Smooth muscle cell (in vitro differentiated cells): ENCODE data around the gene WDR90. TPM values are rescaled to one million over a fixed set of nuclear protein-coding genes. Genes with fewer than 3 reads are reported as not detected.

Source experiments
- DNase-seq: peaks from one replicate; lab custom pipeline; 2025; ENCODE audit not compliant: unreplicated experiment; lab: John Stamatoyannopoulos, UW
- H2AFZ ChIP-seq: fragments of 200-600 bp; sonication (generic); 2 replicates; pipeline ENCODE4 v1.6.0; 2016; ENCODE audit warnings: antibody characterized with exemption, low read depth, mild to moderate bottlenecking
- H3F3A ChIP-seq: fragments of 200-600 bp; sonication (generic); 2 replicates; pipeline ENCODE4 v1.6.0; 2017; ENCODE audit warnings: antibody characterized with exemption, low read depth
- H3K27ac ChIP-seq: fragments of 200-600 bp; sonication (generic); 2 replicates; pipeline ENCODE4 v1.5.1; 2016; ENCODE audit warnings: low read depth, mild to moderate bottlenecking
- H3K27me3 ChIP-seq: fragments of 200-600 bp; sonication (generic); 2 replicates; pipeline ENCODE4 v1.6.1; 2016; ENCODE audit warnings: low read depth, mild to moderate bottlenecking
- H3K36me3 ChIP-seq: fragments of 200-600 bp; sonication (generic); 2 replicates; pipeline ENCODE4 v1.5.1; 2016; ENCODE audit warnings: low read depth
- H3K4me1 ChIP-seq: fragments of 200-600 bp; sonication (generic); 2 replicates; pipeline ENCODE4 v1.5.1; 2016; ENCODE audit warnings: low read depth
- H3K4me2 ChIP-seq: fragments of 200-600 bp; sonication (generic); 2 replicates; pipeline ENCODE4 v1.6.0; 2016; ENCODE audit warnings: mild to moderate bottlenecking
- H3K4me3 ChIP-seq: fragments of 200-600 bp; sonication (generic); 2 replicates; pipeline ENCODE4 v1.5.1; 2016; ENCODE audit warnings: mild to moderate bottlenecking
- H3K79me2 ChIP-seq: fragments of 200-600 bp; sonication (generic); 2 replicates; pipeline ENCODE4 v1.6.0; 2016; ENCODE audit warnings: low read depth, mild to moderate bottlenecking
- H3K9ac ChIP-seq: fragments of 200-600 bp; sonication (generic); 2 replicates; pipeline ENCODE4 v1.6.0; 2016; ENCODE audit warnings: low read depth
- H3K9me3 ChIP-seq: fragments of 200-600 bp; sonication (generic); replicated peaks from 2 replicates; pipeline ENCODE4 v1.5.1; 2016; ENCODE audit warnings: low read depth
- H4K20me1 ChIP-seq: fragments of 200-600 bp; sonication (generic); 2 replicates; pipeline ENCODE4 v1.6.0; 2016; ENCODE audit warnings: low read depth
- WGBS: methylation state at CpG from one replicate; pipeline ENCODE4 v1.1.7; 2016; ENCODE audit warnings: low lambda C conversion rate; 5-methylcytosine and 5-hydroxymethylcytosine counted together
- polyA plus RNA-seq: library from polyadenylated mRNA; unstranded; fragments of >200 nt; fragmentation: Nextera tagmentation; extraction: Ambion mirVana; gene quantifications from 2 replicates; pipeline ENCODE4 v1.2.1, GENCODE V29; 2016
- total RNA-seq: library from RNA; depleted of rRNA; stranded (reverse); fragments of >200 nt; gene quantifications from 2 replicates; pipeline ENCODE4 v1.2.3, GENCODE V29; 2014
- TF ChIP-seq, protein P1 (sequence below): fragments of 200-600 bp; sonication (generic); IDR thresholded peaks from 2 replicates; pipeline ENCODE4 v1.5.1; 2017; ENCODE audit warnings: borderline replicate concordance, mild to moderate bottlenecking, antibody characterized with exemption; ENCODE audit not compliant: insufficient read depth, poor library complexity, severe bottlenecking

The WDR90 gene
- total and polyA plus RNA-seq, 2 experiments from 2014 or later = 8.4 to 10.4 TPM

DNA sequence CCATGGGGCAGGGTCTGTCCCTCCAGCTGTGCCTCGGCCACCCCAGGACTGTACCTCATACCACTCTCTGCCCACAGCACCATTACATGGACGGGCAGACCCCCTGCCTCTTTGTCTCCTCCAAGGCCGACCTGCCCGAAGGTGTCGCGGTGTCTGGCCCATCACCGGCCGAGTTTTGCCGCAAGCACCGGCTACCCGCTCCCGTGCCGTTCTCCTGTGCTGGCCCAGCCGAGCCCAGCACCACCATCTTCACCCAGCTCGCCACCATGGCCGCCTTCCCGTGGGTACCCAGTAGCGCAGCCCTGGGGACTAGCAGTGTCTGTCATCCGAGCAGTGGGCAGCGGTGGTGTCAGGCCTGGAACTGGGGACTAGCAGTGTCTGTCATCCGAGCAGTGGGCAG lies 23.7 kb downstream of the WDR90 start:
- Histone ChIP-seq H3K79me2 (peaks cover 22% of the 10 kb centered on the region), H3K4me1 (peaks cover 11% of the 10 kb centered on the region), H3K9ac (no peak overlapping the region), H3K9me3 (no peaks in the 10 kb centered on the region), H3K27me3 (no peaks in the 10 kb centered on the region), H3K4me2 (no peak overlapping the region), H4K20me1 (peaks cover 35% of the 10 kb centered on the region), H3K36me3 (no peaks in the 10 kb centered on the region), H3K4me3 (no peak overlapping the region), H3K27ac (no peak overlapping the region), H2AFZ (no peak overlapping the region), H3F3A (peaks cover 4% of the 10 kb centered on the region)
- TF ChIP-seq, protein P1, sequence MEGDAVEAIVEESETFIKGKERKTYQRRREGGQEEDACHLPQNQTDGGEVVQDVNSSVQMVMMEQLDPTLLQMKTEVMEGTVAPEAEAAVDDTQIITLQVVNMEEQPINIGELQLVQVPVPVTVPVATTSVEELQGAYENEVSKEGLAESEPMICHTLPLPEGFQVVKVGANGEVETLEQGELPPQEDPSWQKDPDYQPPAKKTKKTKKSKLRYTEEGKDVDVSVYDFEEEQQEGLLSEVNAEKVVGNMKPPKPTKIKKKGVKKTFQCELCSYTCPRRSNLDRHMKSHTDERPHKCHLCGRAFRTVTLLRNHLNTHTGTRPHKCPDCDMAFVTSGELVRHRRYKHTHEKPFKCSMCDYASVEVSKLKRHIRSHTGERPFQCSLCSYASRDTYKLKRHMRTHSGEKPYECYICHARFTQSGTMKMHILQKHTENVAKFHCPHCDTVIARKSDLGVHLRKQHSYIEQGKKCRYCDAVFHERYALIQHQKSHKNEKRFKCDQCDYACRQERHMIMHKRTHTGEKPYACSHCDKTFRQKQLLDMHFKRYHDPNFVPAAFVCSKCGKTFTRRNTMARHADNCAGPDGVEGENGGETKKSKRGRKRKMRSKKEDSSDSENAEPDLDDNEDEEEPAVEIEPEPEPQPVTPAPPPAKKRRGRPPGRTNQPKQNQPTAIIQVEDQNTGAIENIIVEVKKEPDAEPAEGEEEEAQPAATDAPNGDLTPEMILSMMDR = no peak
- no peak for DNase-seq
- WGBS = 94% methylated on average over 21 of the region's 21 CpGs

DNA sequence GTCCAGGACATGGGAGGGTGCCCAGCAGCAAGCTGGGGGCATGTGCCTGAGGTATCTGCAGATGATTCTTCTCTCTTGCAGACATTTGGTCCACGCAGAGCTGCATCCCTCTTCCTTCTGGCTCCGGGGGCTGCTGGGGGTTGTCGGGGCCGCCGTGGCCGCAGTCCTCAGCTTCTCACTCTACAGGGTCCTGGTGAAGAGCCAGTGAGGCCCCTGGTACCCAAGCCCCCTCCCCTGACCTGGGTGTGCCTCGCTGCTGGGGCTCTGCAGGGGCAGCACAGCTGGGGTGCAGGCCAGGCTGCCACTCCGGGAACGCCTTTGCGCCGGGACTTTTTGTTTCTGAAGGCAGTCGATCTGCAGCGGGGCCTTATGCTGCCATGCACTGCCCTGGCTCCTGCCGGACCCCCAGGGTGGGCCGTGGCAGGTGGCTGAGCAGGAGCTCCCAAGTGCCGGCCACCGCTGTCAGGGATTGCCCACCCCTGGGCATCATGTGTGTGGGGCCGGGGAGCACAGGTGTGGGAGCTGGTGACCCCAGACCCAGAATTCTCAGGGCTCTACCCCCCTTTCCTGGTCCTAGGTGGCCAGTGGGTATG lies 24.3 kb downstream of the WDR90 start:
- WGBS = 98% methylated on average over 18 of the region's 18 CpGs
- peaks cover 33% of the 10 kb centered on the region for H4K20me1 ChIP-seq

DNA sequence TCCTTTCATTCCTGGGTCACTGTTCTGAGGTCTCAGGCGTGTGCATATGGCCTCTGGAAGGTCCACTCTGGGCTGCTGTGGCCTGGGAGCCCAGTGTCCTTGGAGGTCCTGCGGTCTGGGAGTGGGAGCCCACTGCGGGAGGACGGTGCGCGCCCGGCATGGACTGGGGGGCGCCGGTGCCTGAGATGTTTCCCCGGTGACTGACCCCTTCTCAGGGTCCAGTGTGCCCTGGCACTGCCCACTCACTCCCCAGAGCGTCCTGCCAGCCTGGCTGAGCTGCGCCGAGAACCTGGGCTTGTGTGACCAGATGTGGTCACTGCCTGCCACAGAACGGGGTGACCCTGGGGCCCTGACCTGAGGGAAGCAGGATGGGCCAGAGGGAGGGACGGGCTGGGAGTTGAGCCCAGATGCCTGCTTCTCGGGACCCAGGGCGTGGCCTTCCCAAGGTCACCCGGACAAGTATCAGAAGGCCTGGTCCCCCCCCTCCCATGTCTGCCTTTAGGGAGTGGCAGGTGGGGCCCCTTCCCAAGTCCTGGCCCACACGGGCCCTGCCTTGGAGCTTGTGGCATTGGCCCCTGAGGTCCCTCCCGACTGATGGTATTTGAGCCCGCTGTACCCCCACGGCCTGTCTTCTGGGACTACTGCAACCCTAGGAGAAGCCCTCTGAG lies 25.2 kb downstream of the WDR90 start:
- no peaks in the 10 kb centered on the region for H3K9me3 ChIP-seq
- WGBS = 90% methylated on average over 22 of the region's 22 CpGs
- peaks cover 4% of the 10 kb centered on the region for H3F3A ChIP-seq

More for the DNA sequence above, 24.3 kb downstream of the WDR90 start:
- no peak overlapping the region for H3K4me2 ChIP-seq
- H3K4me3 ChIP-seq = no peak overlapping the region
- DNase-seq = no peak
- no peak overlapping the region for H3K9ac ChIP-seq
- H3K36me3 ChIP-seq = no peaks in the 10 kb centered on the region
- TF ChIP-seq, protein P1 = no peak
- H2AFZ ChIP-seq = no peak overlapping the region
- peaks cover 11% of the 10 kb centered on the region for H3K4me1 ChIP-seq
- no peak overlapping the region for H3K27ac ChIP-seq
- H3K9me3 ChIP-seq = no peaks in the 10 kb centered on the region
- H3K79me2 ChIP-seq = peaks cover 16% of the 10 kb centered on the region
- peaks cover 4% of the 10 kb centered on the region for H3F3A ChIP-seq
- H3K27me3 ChIP-seq = no peaks in the 10 kb centered on the region

More for the DNA sequence above, 25.2 kb downstream of the WDR90 start:
- no peak overlapping the region for H3K4me2 ChIP-seq
- H2AFZ ChIP-seq = no peak overlapping the region
- DNase-seq = no peak
- peaks cover 8% of the 10 kb centered on the region for H3K79me2 ChIP-seq
- no peak overlapping the region for H3K27ac ChIP-seq
- no peak overlapping the region for H3K4me3 ChIP-seq
- peaks cover 6% of the 10 kb centered on the region for H3K4me1 ChIP-seq
- peaks cover 24% of the 10 kb centered on the region for H4K20me1 ChIP-seq
- no peaks in the 10 kb centered on the region for H3K36me3 ChIP-seq
- no peaks in the 10 kb centered on the region for H3K27me3 ChIP-seq
- no peak overlapping the region for H3K9ac ChIP-seq
- TF ChIP-seq, protein P1 = no peak
